22Rv1 (cell line): ENCODE results near the gene AAGAB.

Experiments
- H3K27ac ChIP-seq: fragments of 450-650 bp; 2 replicates; pipeline ENCODE4 v1.5.1; 2017
- ZFX ChIP-seq: fragments of 450-650 bp; IDR thresholded peaks from 2 replicates; pipeline ENCODE4 v1.6.1; 2017; ENCODE audit warnings: antibody characterized with exemption, borderline replicate concordance
- TF ChIP-seq, protein P1 (sequence below): fragments of 450-650 bp; IDR thresholded peaks from 2 replicates; pipeline ENCODE4 v1.5.1; 2017; ENCODE audit warnings: mild to moderate bottlenecking

Gene AAGAB

GRCh38 chr15:67202991-67203390 is 51.5 kb downstream of the AAGAB start:
- TF ChIP-seq ZFX: no peak
- TF ChIP-seq, protein P1, sequence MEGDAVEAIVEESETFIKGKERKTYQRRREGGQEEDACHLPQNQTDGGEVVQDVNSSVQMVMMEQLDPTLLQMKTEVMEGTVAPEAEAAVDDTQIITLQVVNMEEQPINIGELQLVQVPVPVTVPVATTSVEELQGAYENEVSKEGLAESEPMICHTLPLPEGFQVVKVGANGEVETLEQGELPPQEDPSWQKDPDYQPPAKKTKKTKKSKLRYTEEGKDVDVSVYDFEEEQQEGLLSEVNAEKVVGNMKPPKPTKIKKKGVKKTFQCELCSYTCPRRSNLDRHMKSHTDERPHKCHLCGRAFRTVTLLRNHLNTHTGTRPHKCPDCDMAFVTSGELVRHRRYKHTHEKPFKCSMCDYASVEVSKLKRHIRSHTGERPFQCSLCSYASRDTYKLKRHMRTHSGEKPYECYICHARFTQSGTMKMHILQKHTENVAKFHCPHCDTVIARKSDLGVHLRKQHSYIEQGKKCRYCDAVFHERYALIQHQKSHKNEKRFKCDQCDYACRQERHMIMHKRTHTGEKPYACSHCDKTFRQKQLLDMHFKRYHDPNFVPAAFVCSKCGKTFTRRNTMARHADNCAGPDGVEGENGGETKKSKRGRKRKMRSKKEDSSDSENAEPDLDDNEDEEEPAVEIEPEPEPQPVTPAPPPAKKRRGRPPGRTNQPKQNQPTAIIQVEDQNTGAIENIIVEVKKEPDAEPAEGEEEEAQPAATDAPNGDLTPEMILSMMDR: no peak
- H3K27ac ChIP-seq: no peak overlapping the region

DNA sequence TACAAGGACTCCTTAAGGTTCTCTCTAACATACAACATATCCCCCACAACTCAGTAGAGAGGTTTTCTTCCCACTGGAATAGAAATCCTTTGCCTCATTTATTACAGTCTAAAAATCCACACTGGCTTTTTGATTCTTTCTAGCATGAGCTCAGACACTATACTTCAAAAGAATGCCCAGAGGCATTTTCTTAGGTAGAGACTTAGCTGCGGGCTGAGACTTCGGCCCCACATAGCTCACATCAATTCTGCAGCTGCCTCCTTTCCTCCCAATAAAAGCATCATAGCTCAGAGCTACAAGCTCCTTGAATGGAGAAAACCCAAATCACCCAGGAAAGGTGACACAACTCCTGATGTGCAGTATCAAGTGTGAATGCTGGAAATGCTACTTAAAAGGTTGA is 52.4 kb downstream of the AAGAB start:
- no peak for TF ChIP-seq ZFX
- TF ChIP-seq, protein P1: no peak

DNA sequence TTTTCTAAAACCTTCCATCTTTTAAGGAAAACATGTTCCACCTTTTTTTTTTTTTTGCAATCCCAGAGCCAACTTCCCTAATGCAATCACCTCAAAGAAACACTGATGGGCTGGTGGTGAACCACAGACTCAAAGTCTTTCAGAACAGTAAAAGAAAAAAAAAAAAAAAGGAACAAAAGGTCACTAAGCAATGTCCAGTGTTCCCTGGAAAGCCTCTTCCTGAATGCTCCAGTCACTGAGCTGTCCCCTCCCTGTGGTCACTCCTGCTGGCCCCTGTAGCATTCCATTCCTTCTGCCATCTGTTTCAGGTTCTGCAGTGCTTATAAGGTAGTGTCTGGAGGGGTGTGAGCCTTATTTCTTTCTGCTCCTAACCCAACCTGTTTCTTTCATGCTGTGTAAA is 53.3 kb downstream of the AAGAB start:
- H3K27ac ChIP-seq: no peak overlapping the region
- TF ChIP-seq, protein P1: no peak
- no peak for TF ChIP-seq ZFX

More for the DNA sequence above, 52.4 kb downstream of the AAGAB start:
- H3K27ac ChIP-seq: no peak overlapping the region

DNA sequence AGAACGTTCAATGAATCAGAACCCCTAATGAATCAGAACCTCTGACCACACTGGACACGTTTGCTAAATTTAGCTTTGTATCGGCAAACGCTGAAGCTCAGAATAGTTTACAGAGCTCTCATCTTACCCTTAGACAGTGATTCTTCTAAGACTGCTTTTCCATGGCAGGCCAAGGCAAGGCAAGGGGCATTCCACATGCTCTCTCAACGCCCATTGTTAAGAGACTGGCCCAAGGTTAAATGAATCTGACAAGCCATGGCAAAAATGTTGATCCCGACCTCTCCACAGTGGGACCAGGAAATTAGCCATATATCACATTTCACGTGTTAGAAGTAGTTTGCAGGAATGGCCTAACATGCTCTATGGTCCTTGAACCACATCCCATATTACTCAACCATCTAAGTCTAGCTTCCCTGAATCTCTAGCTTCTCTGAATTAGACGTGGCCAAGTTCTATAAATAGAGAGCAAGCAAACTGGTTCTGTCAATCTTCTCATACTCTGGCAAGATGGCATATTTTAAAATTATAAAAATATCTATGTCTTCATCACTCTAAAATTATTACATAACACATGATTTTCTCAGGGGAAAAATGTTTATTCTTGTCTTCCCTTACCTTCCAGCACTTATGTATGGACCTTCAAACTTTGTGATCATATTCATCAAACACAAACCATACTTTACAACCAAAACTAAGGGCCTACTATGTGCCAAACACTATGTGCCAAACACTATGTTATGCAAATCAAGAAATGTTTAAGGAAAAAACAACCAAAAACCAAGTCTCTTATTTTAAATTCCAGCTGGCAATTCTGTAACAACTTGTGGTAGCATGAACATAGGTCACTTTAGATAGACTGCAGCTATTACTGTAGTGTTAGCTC is 54.3 kb downstream of the AAGAB start:
- H3K27ac ChIP-seq: no peak overlapping the region
- TF ChIP-seq, protein P1: no peak

DNA sequence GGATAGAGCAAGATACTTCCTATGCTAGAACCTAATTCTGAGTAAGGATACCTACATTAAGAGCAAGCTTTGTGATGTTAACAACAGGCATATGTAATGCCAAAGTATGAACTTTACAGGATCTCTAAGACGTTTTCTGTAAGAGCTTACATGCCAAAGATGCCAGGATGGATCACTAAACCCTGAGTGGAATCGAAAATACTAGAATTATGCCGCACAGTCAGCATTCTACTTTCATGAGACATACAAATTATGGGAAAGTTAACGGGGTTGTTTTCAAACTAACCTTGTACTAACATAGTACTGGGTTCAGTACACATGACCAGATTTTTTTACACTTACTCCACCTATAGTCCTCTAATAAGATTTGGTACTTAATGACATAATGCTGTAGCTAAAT is 55.1 kb downstream of the AAGAB start:
- no peak overlapping the region for H3K27ac ChIP-seq
- TF ChIP-seq, protein P1: no peak

- no peak for TF ChIP-seq ZFX
- TF ChIP-seq, protein P1: no peak
- no peak overlapping the region for H3K27ac ChIP-seq
These were observed 56.2 kb downstream of the AAGAB start for GRCh38 chr15:67198157-67198754.

GRCh38 chr15:67197364-67197695 is 57.1 kb downstream of the AAGAB start:
- H3K27ac ChIP-seq: no peak overlapping the region

More at GRCh38 chr15:67197364-67197695, 57.1 kb downstream of the AAGAB start:
- no peak for TF ChIP-seq ZFX
- TF ChIP-seq, protein P1: no peak
